Measurements from ENCODE around the gene NR2C2. TPM values are rescaled to one million over a fixed set of nuclear protein-coding genes. Genes with fewer than 3 reads are reported as not detected.

Gene NR2C2
- total and polyA plus RNA-seq, 2 of the 13 experiments (the other 11 are each of a cell fraction or from before 2014, with no cell fraction given) = 7.8 to 11.8 TPM

DNA sequence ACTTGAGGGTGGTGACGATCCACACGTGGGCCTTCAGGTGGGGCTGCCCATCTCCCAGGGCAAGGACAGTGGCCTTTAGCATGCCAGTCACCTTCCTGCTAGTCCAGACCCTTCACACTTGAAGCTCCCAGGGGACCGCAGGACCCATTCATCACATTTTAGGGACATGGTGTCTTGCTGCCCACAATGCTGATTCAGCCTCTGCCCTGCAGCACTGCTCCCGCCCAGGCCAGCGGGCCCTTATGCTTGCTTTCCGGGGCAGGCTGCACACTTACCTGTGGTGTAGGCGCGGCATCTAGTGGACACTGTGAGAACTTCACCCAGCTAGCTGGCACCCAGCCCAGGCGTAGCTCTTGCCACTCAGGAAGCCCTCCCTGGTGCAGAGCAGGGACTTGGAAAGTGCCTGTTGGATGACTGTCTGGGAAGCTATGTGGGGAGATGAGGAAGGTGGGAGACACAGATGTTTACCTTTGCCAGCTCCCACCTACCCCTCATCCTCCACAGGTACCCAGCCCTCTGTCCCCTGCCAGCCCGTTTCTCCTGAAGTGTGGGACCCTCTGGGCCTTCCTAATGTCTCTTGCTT lies 26.3 kb upstream of the NR2C2 start (continued):
- TF ChIP-seq, protein P1, sequence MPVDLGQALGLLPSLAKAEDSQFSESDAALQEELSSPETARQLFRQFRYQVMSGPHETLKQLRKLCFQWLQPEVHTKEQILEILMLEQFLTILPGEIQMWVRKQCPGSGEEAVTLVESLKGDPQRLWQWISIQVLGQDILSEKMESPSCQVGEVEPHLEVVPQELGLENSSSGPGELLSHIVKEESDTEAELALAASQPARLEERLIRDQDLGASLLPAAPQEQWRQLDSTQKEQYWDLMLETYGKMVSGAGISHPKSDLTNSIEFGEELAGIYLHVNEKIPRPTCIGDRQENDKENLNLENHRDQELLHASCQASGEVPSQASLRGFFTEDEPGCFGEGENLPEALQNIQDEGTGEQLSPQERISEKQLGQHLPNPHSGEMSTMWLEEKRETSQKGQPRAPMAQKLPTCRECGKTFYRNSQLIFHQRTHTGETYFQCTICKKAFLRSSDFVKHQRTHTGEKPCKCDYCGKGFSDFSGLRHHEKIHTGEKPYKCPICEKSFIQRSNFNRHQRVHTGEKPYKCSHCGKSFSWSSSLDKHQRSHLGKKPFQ (CRISPR knock-in tag; IDR thresholded peaks at IDR 0.05; ENCODE audit: insufficient replicate concordance) = no peak
- TF ChIP-seq, protein P2, sequence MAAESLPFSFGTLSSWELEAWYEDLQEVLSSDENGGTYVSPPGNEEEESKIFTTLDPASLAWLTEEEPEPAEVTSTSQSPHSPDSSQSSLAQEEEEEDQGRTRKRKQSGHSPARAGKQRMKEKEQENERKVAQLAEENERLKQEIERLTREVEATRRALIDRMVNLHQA (CRISPR knock-in tag; IDR thresholded peaks at IDR 0.05) = no peak
- TF ChIP-seq POLR2A (IDR thresholded peaks at IDR 0.05; ENCODE audit: insufficient read depth in 1 of 2, low read depth in 2 of 2, low read length in 2 of 2) (no peak), MIER2 (CRISPR knock-in tag; IDR thresholded peaks at IDR 0.05) (0 out of 2 replicates have a peak, but pooled peaks have one; percentile 61), AGO2 (optimal IDR thresholded peaks at IDR 0.05; ENCODE audit: low read depth, low read length) (no peak), ZNF788 (CRISPR knock-in tag; IDR thresholded peaks at IDR 0.05; ENCODE audit: borderline replicate concordance) (0 out of 2 replicates have a peak, but pooled peaks have one; percentile 26), ZNF780A (CRISPR knock-in tag; IDR thresholded peaks at IDR 0.05) (no peak), ZNF883 (CRISPR knock-in tag; IDR thresholded peaks at IDR 0.05; ENCODE audit: not compliant biosample characterization) (peak; percentile 82), ARID2 (CRISPR knock-in tag; IDR thresholded peaks at IDR 0.05; ENCODE audit: borderline replicate concordance) (no peak), SNAI1 (CRISPR knock-in tag; IDR thresholded peaks at IDR 0.05; ENCODE audit: borderline replicate concordance) (no peak), KLF9 (CRISPR knock-in tag; IDR thresholded peaks at IDR 0.05; ENCODE audit: low read depth) (no peak), RXRA (CRISPR knock-in tag; IDR thresholded peaks at IDR 0.05) (0 out of 2 replicates have a peak, but pooled peaks have one; percentile 19), KDM5B (CRISPR knock-in tag; IDR thresholded peaks at IDR 0.05; ENCODE audit: borderline replicate concordance) (0 out of 2 replicates have a peak, but pooled peaks have one; percentile 44)
- TF ChIP-seq, protein P3, sequence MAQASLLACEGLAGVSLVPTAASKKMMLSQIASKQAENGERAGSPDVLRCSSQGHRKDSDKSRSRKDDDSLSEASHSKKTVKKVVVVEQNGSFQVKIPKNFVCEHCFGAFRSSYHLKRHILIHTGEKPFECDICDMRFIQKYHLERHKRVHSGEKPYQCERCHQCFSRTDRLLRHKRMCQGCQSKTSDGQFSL (CRISPR knock-in tag; IDR thresholded peaks at IDR 0.05) = no peak
- TF ChIP-seq, protein P4, sequence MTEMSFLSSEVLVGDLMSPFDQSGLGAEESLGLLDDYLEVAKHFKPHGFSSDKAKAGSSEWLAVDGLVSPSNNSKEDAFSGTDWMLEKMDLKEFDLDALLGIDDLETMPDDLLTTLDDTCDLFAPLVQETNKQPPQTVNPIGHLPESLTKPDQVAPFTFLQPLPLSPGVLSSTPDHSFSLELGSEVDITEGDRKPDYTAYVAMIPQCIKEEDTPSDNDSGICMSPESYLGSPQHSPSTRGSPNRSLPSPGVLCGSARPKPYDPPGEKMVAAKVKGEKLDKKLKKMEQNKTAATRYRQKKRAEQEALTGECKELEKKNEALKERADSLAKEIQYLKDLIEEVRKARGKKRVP (CRISPR knock-in tag; IDR thresholded peaks at IDR 0.05) = no peak
- TF ChIP-seq, protein P5, sequence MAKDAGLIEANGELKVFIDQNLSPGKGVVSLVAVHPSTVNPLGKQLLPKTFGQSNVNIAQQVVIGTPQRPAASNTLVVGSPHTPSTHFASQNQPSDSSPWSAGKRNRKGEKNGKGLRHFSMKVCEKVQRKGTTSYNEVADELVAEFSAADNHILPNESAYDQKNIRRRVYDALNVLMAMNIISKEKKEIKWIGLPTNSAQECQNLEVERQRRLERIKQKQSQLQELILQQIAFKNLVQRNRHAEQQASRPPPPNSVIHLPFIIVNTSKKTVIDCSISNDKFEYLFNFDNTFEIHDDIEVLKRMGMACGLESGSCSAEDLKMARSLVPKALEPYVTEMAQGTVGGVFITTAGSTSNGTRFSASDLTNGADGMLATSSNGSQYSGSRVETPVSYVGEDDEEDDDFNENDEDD (CRISPR knock-in tag; IDR thresholded peaks at IDR 0.05; ENCODE audit: borderline replicate concordance) = 0 out of 2 replicates have a peak, but pooled peaks have one; percentile 26
- TF ChIP-seq, protein P6, sequence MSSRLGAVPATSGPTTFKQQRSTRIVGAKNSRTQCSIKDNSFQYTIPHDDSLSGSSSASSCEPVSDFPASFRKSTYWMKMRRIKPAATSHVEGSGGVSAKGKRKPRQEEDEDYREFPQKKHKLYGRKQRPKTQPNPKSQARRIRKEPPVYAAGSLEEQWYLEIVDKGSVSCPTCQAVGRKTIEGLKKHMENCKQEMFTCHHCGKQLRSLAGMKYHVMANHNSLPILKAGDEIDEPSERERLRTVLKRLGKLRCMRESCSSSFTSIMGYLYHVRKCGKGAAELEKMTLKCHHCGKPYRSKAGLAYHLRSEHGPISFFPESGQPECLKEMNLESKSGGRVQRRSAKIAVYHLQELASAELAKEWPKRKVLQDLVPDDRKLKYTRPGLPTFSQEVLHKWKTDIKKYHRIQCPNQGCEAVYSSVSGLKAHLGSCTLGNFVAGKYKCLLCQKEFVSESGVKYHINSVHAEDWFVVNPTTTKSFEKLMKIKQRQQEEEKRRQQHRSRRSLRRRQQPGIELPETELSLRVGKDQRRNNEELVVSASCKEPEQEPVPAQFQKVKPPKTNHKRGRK (CRISPR knock-in tag; IDR thresholded peaks at IDR 0.05) = no peak
- TF ChIP-seq, protein P7, sequence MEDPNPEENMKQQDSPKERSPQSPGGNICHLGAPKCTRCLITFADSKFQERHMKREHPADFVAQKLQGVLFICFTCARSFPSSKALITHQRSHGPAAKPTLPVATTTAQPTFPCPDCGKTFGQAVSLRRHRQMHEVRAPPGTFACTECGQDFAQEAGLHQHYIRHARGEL (CRISPR knock-in tag; IDR thresholded peaks at IDR 0.05) = no peak
- TF ChIP-seq, protein P8, sequence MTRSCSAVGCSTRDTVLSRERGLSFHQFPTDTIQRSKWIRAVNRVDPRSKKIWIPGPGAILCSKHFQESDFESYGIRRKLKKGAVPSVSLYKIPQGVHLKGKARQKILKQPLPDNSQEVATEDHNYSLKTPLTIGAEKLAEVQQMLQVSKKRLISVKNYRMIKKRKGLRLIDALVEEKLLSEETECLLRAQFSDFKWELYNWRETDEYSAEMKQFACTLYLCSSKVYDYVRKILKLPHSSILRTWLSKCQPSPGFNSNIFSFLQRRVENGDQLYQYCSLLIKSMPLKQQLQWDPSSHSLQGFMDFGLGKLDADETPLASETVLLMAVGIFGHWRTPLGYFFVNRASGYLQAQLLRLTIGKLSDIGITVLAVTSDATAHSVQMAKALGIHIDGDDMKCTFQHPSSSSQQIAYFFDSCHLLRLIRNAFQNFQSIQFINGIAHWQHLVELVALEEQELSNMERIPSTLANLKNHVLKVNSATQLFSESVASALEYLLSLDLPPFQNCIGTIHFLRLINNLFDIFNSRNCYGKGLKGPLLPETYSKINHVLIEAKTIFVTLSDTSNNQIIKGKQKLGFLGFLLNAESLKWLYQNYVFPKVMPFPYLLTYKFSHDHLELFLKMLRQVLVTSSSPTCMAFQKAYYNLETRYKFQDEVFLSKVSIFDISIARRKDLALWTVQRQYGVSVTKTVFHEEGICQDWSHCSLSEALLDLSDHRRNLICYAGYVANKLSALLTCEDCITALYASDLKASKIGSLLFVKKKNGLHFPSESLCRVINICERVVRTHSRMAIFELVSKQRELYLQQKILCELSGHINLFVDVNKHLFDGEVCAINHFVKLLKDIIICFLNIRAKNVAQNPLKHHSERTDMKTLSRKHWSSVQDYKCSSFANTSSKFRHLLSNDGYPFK (CRISPR knock-in tag; IDR thresholded peaks at IDR 0.05; ENCODE audit: borderline replicate concordance) = peak; percentile 28; the same call in 1 of the 2 replicates
